ENCODE results near the gene CTAGE15.
"Not testable (repeated sequence)": the region's sequence is repeated elsewhere in the genome, so short reads cannot be mapped to it uniquely, and the experiment has no call there.

DNA sequence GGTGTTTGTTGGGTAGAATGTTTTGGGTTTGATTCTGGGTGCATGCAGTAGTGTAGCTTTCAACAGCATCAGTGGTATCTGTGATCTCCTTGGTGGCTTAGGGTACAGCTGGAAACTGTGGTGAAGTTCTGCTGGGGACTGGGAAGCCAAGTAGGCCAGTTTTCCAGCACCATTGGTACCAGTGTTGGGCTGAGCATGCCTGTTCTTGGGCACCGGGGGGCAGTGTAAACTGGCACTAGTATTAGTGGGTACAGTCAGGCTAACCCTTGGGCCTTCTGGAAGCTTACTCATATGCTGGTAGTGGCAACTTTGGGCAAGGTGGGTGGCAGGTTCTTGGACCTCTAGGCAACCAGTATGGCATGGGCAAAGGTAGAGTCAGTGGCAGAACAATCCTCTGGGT is 15.6 kb upstream of the CTAGE15 start:
- TF ChIP-seq, protein P1, sequence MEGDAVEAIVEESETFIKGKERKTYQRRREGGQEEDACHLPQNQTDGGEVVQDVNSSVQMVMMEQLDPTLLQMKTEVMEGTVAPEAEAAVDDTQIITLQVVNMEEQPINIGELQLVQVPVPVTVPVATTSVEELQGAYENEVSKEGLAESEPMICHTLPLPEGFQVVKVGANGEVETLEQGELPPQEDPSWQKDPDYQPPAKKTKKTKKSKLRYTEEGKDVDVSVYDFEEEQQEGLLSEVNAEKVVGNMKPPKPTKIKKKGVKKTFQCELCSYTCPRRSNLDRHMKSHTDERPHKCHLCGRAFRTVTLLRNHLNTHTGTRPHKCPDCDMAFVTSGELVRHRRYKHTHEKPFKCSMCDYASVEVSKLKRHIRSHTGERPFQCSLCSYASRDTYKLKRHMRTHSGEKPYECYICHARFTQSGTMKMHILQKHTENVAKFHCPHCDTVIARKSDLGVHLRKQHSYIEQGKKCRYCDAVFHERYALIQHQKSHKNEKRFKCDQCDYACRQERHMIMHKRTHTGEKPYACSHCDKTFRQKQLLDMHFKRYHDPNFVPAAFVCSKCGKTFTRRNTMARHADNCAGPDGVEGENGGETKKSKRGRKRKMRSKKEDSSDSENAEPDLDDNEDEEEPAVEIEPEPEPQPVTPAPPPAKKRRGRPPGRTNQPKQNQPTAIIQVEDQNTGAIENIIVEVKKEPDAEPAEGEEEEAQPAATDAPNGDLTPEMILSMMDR (IDR thresholded peaks at IDR 0.05), result not testable (repeated sequence)
- TF ChIP-seq POLR2A (IDR thresholded peaks at IDR 0.05), result not testable (repeated sequence)
